ENCODE measurements around the gene MARK4. TPM values are rescaled to one million over a fixed set of nuclear protein-coding genes. Genes with fewer than 3 reads are reported as not detected.

Gene MARK4
- total RNA-seq, 1 donor from 2014 or later = 16.7 TPM

DNA sequence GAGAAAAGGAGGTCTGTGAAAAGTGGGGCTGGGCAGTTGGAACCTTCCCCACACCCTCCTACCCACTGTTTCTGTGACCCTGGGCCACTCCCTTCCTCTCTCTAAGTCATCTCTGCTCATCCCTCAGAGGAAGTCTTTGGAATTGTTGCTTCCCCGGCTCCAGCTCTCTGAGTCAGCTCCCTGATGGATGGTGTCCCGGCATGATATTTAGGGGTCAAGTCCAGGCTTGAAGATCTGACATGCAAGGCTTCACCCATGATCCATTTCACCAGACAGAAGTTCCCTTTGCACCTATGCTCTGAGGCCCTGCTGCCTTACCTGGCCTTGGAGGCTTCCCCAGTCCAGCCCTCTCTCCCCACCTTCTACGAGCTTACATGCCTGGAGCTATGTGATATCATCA is 19.2 kb upstream of the MARK4 start:
- no peaks in the 10 kb centered on the region for H3K27me3 ChIP-seq

DNA sequence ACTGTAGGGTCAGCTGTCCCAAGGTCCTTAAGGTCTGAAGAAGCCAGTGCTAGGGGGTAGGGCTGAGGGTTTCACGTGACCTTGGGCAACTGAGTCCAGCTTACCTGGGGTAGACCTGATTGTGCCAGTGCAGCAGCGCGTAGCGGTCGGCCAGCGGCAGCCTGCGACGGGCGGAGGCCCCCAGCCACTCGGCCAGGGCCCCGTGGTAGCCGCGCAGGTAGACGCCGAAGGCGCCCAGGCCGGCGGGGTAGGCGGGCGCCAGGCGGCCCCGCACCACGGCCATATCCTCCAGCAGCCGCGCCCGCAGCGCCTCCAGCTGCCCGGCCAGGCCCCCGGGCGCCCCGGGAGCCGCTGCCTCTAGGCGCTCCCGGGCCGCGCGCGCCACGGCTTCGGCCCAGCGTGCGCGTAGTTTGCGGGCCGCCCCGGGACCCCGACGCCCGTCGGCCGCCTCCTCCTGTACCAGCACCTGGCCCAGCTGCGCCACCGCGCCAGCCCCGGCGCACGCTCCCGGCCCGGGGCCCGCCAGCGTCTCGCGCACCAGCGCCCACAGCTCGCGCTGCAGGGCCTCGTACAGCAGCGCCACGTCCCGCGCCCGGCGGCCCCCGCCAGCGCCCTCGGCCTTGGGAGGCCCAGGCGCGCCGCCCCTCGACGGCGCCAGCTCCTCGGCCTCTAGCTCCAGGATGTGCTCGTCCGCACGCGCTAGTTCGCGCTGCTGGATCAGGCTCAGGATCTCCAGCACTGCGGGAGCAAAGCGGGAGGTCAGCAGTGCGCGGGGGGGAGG is 16.8 kb upstream of the MARK4 start:
- Histone ChIP-seq H3K36me3 (no peaks in the 10 kb centered on the region), H3K27ac (no peak overlapping the region), H3K27me3 (no peaks in the 10 kb centered on the region), H3K4me3 (no peak overlapping the region), H3K4me1 (no peaks in the 10 kb centered on the region), H3K9me3 (no peaks in the 10 kb centered on the region)
- DNase-seq (ENCODE audit: extremely low spot score in 2 of 2) = no peak
- no peak for TF ChIP-seq POLR2A (IDR thresholded peaks at IDR 0.05)
- TF ChIP-seq, protein P1, sequence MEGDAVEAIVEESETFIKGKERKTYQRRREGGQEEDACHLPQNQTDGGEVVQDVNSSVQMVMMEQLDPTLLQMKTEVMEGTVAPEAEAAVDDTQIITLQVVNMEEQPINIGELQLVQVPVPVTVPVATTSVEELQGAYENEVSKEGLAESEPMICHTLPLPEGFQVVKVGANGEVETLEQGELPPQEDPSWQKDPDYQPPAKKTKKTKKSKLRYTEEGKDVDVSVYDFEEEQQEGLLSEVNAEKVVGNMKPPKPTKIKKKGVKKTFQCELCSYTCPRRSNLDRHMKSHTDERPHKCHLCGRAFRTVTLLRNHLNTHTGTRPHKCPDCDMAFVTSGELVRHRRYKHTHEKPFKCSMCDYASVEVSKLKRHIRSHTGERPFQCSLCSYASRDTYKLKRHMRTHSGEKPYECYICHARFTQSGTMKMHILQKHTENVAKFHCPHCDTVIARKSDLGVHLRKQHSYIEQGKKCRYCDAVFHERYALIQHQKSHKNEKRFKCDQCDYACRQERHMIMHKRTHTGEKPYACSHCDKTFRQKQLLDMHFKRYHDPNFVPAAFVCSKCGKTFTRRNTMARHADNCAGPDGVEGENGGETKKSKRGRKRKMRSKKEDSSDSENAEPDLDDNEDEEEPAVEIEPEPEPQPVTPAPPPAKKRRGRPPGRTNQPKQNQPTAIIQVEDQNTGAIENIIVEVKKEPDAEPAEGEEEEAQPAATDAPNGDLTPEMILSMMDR (IDR thresholded peaks at IDR 0.05) = no peak
- no peak for TF ChIP-seq POLR2AphosphoS5 (IDR thresholded peaks at IDR 0.05; ENCODE audit: insufficient read depth in 1 of 2, low read depth in 1 of 2)
- intact Hi-C loops (cut with DNase I) = no loop called here

More for the DNA sequence above, 19.2 kb upstream of the MARK4 start:
- Histone ChIP-seq H3K36me3 (no peaks in the 10 kb centered on the region), H3K4me3 (no peak overlapping the region), H3K4me1 (no peaks in the 10 kb centered on the region), H3K27ac (no peak overlapping the region), H3K9me3 (no peaks in the 10 kb centered on the region)
- no peak for DNase-seq (ENCODE audit: extremely low spot score in 2 of 2)
- intact Hi-C loops (cut with DNase I) = no loop called here
- TF ChIP-seq POLR2A (IDR thresholded peaks at IDR 0.05) = no peak
- peak in 1 of 2 donors; percentile 56 for TF ChIP-seq POLR2AphosphoS5 (IDR thresholded peaks at IDR 0.05; ENCODE audit: insufficient read depth in 1 of 2, low read depth in 1 of 2)

DNA sequence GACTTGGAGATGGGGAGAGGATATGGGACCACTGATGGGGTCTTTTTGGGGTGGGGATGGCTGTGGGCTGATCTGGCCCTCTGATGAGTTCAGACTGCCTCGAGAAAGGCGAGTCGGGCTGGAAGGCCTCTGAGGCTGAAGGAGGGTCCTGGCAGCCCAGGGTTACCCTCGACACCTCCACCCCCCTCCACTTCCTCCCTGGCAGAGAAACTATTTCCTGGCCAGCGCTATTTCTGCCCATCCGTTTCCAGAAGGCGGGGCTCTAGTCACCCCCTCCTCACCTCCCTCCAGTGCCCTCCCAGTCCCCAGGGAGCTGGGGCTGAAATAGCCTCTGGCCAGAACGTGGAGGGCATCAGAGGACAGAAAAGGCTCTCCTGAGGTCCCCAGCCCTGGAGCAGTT is 15.6 kb upstream of the MARK4 start:
- no peaks in the 10 kb centered on the region for H3K36me3 ChIP-seq
- no peak for DNase-seq (ENCODE audit: extremely low spot score in 2 of 2)
- TF ChIP-seq POLR2AphosphoS5 (IDR thresholded peaks at IDR 0.05; ENCODE audit: insufficient read depth in 1 of 2, low read depth in 1 of 2) (no peak), POLR2A (IDR thresholded peaks at IDR 0.05) (no peak)
- TF ChIP-seq, protein P1 (IDR thresholded peaks at IDR 0.05) = no peak
- intact Hi-C loops (cut with DNase I) = no loop called here
- no peaks in the 10 kb centered on the region for H3K4me1 ChIP-seq
- no peak overlapping the region for H3K27ac ChIP-seq
- no peak overlapping the region for H3K4me3 ChIP-seq
- no peaks in the 10 kb centered on the region for H3K27me3 ChIP-seq
- no peaks in the 10 kb centered on the region for H3K9me3 ChIP-seq

DNA sequence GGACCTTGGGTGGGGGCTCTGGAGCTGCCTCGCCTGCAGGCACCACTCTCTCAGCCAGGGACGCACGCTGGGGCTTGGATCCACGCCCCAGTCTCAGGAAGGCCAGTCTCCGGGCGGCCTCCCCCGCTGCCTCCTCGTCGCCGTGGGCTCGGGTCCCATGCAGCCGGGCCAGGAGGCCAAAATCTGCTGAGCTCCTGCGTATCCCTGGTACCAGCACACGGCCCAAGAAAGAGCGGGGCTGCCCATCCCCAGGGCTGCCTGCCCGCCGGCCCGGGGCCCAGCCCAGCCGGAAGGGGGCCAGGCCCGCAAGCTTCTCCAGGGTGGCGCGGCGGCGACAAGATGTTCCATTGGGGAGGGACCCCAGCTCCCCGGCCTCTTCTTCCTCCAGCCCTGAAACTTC is 12.5 kb upstream of the MARK4 start:
- Histone ChIP-seq H3K4me1 (no peaks in the 10 kb centered on the region), H3K27me3 (no peaks in the 10 kb centered on the region), H3K4me3 (no peak overlapping the region), H3K27ac (no peak overlapping the region), H3K36me3 (no peaks in the 10 kb centered on the region), H3K9me3 (no peaks in the 10 kb centered on the region)
- TF ChIP-seq, protein P1 (IDR thresholded peaks at IDR 0.05) = no peak
- TF ChIP-seq POLR2AphosphoS5 (IDR thresholded peaks at IDR 0.05; ENCODE audit: insufficient read depth in 1 of 2, low read depth in 1 of 2) (no peak), POLR2A (IDR thresholded peaks at IDR 0.05) (no peak)
- DNase-seq (ENCODE audit: extremely low spot score in 2 of 2) = no peak
- intact Hi-C loops (cut with DNase I) = no loop called here

DNA sequence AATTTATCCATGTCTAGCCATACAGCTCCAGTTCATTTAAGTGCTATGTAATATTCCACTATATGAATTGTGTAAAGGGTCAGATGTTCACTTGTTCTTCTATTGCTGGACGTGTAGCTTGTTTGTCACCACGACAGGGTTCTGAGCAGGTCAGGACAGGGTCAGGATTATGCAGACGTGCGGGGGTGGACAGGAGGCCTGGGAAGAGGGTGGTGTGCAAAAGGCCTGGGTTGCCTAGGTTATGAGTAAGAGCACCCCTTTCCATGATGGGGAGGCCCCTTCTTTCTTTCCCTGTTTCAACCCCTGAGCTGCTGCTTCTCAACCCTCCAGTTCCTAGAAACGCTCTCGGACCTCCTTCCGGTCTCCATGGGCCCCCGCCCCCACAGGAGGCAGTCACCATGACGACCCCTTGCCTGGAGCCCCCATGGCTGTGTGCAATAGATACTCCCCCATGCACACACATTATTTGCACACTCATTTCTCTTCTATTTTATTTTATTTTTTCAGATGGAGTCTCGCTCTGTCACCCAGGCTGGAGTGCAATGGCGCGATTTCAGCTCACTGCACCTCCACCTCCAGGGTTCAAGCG is 7.8 kb upstream of the MARK4 start:
- intact Hi-C loops (cut with DNase I) = no loop called here
- no peak for DNase-seq (ENCODE audit: extremely low spot score in 2 of 2)
- no peaks in the 10 kb centered on the region for H3K27me3 ChIP-seq
- H3K4me3 ChIP-seq = no peak overlapping the region
- H3K36me3 ChIP-seq = no peaks in the 10 kb centered on the region
- TF ChIP-seq POLR2AphosphoS5 (IDR thresholded peaks at IDR 0.05; ENCODE audit: insufficient read depth in 1 of 2, low read depth in 1 of 2) (no peak), POLR2A (IDR thresholded peaks at IDR 0.05) (no peak)
- TF ChIP-seq, protein P1 (IDR thresholded peaks at IDR 0.05) = no peak
- H3K4me1 ChIP-seq = peaks cover 2% of the 10 kb centered on the region
- H3K9me3 ChIP-seq = no peaks in the 10 kb centered on the region
- no peak overlapping the region for H3K27ac ChIP-seq
